PC-9 (cell line): ENCODE measurements around the gene LCE1E. TPM values are rescaled to one million over a fixed set of nuclear protein-coding genes. Genes with fewer than 3 reads are reported as not detected.

Source experiments
- BruUV-seq: library from RNA; stranded (reverse); fragments of 400-500 nt; replicated peaks from 2 replicates; lab custom pipeline; 2021; lab: Mats Ljungman, UMichigan
- CTCF ChIA-PET: fragments of 300-600 bp; sonication (Branson Sonifier 250); formaldehyde crosslinking; loops from one replicate; lab custom pipeline; 2022; ENCODE audit warnings: antibody characterized with exemption; lab: Charles Lee
- POLR2A ChIA-PET: fragments of 300-600 bp; sonication (Branson Sonifier 250); formaldehyde crosslinking; loops from one replicate; lab custom pipeline; 2022; ENCODE audit warnings: antibody characterized with exemption; ENCODE audit not compliant: unreplicated experiment; lab: Charles Lee
- DNase-seq, 2 experiments: peaks; one replicate each; pipeline versions ENCODE4 v3.0.0 to v3.0.0-alpha.2; 2015 to 2022; ENCODE audit warnings: mixed read lengths in 1 of 2
- H2AFZ ChIP-seq: fragments of 200-600 bp; sonication (generic); 2 replicates; pipeline ENCODE4 v1.8.1; 2017; ENCODE audit warnings: antibody characterized with exemption
- H3F3A ChIP-seq: fragments of 200-600 bp; sonication (generic); 2 replicates; pipeline ENCODE4 v1.8.1; 2017; ENCODE audit warnings: antibody characterized with exemption, mild to moderate bottlenecking, low read depth; ENCODE audit not compliant: insufficient read depth
- H3K27ac ChIP-seq: fragments of 200-600 bp; sonication (generic); 2 replicates; pipeline ENCODE4 v1.6.1; 2016; ENCODE audit warnings: mixed run types
- H3K27me3 ChIP-seq: fragments of 200-600 bp; sonication (generic); 2 replicates; pipeline ENCODE4 v1.6.1; 2016; ENCODE audit warnings: low read depth, mixed run types; ENCODE audit not compliant: insufficient read depth
- H3K36me3 ChIP-seq: fragments of 200-600 bp; sonication (generic); 2 replicates; pipeline ENCODE4 v1.6.1; 2016; ENCODE audit warnings: low read depth, mixed run types
- H3K4me1 ChIP-seq: fragments of 200-600 bp; sonication (generic); replicated peaks from 2 replicates; pipeline ENCODE4 v1.6.1; 2016; ENCODE audit warnings: mixed run types; ENCODE audit not compliant: insufficient read depth
- H3K4me2 ChIP-seq: fragments of 200-600 bp; sonication (generic); 2 replicates; pipeline ENCODE4 v1.6.1; 2017; ENCODE audit warnings: mixed run types
- H3K4me3 ChIP-seq: fragments of 200-600 bp; sonication (generic); 2 replicates; pipeline ENCODE4 v1.6.1; 2016; ENCODE audit warnings: mixed run types
- H3K79me2 ChIP-seq: fragments of 200-600 bp; sonication (generic); 2 replicates; pipeline ENCODE4 v1.6.1; 2017; ENCODE audit warnings: low read depth, mixed run types
- H3K9me2 ChIP-seq: fragments of 200-600 bp; sonication (generic); 2 replicates; pipeline ENCODE4 v1.8.1; 2017; ENCODE audit warnings: mild to moderate bottlenecking; ENCODE audit not compliant: insufficient read depth
- H3K9me3 ChIP-seq: fragments of 200-600 bp; sonication (generic); 2 replicates; pipeline ENCODE4 v1.8.1; 2016; ENCODE audit warnings: low read depth; ENCODE audit not compliant: insufficient read depth
- H4K20me1 ChIP-seq: fragments of 200-600 bp; sonication (generic); 2 replicates; pipeline ENCODE4 v1.8.1; 2017; ENCODE audit not compliant: insufficient read depth
- CTCF ChIP-seq: fragments of 200-600 bp; sonication (generic); conservative IDR thresholded peaks from 2 replicates; pipeline ENCODE4 v1.6.1; 2017; ENCODE audit warnings: mixed run types, antibody characterized with exemption, mild to moderate bottlenecking, moderate library complexity
- EZH2 ChIP-seq: fragments of 200-600 bp; sonication (generic); IDR thresholded peaks from 2 replicates; pipeline ENCODE4 v1.8.0; 2017; ENCODE audit warnings: antibody characterized with exemption, low read depth
- intact Hi-C: fragments of 100-400 bp; cut with micrococcal nuclease; formaldehyde crosslinking; loops from one replicate; pipeline ENCODE4 v1.10.0; 2022; ENCODE audit not compliant: unreplicated experiment
- total RNA-seq: library from RNA; stranded (reverse); gene quantifications from 2 replicates; pipeline ENCODE4 v1.2.3, GENCODE V29; 2021

The LCE1E gene
- total RNA-seq, 1 experiment from 2014 or later, result not detected

- H3K9me2 ChIP-seq, result no peaks in the 10 kb centered on the region
- H3F3A ChIP-seq, result no peaks in the 10 kb centered on the region
- H3K4me1 ChIP-seq, result no peaks in the 10 kb centered on the region
- TF ChIP-seq CTCF, result no peak
- no peak for TF ChIP-seq EZH2
- no peak within 1 kb of the TSS for H2AFZ ChIP-seq
- no peaks in the 10 kb centered on the region for H4K20me1 ChIP-seq
- peaks cover 38% of the 10 kb centered on the region; the same call in 1 of the 2 replicates for H3K27me3 ChIP-seq
- H3K79me2 ChIP-seq, result no peaks in the 10 kb centered on the region
- intact Hi-C loops, result no loop called here
- H3K4me2 ChIP-seq, result no peak within 1 kb of the TSS
- H3K36me3 ChIP-seq, result no peaks in the 10 kb centered on the region
- H3K4me3 ChIP-seq, result no peak within 1 kb of the TSS
- no TSS peak for BruUV-seq
- no peak for DNase-seq
- H3K9me3 ChIP-seq, result no peaks in the 10 kb centered on the region
- ChIA-PET POLR2A (no interaction called here), CTCF (no interaction called here)
- H3K27ac ChIP-seq, result no peak within 1 kb of the TSS
Observed at GRCh38 chr1:152774875-152775274, 11.2 kb upstream of the LCE1E start, which contains the start of gene LCE1F. Gene LCE1F (plus strand): TSS chr1:152775140. CDS start chr1:152776372, 1,232 bp downstream.

DNA sequence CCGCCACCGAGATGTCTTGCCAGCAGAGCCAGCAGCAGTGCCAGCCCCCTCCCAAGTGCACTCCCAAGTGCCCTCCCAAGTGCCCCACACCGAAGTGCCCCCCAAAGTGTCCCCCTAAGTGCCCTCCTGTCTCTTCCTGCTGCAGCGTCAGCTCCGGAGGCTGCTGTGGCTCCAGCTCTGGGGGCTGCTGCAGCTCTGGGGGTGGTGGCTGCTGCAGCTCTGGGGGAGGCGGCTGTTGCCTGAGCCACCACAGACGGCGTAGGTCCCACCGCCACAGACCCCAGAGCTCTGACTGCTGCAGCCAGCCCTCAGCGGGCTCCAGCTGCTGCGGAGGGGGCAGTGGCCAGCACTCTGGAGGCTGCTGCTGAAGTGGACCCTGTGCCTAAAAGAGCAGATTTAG is 9.7 kb upstream of the LCE1E start:
- Histone ChIP-seq H3K4me1 (no peaks in the 10 kb centered on the region), H3K36me3 (no peaks in the 10 kb centered on the region), H3K79me2 (no peaks in the 10 kb centered on the region), H3K9me2 (no peaks in the 10 kb centered on the region), H3K4me3 (no peak overlapping the region), H3K27me3 (peaks cover 41% of the 10 kb centered on the region; the same call in 1 of the 2 replicates), H4K20me1 (no peaks in the 10 kb centered on the region), H2AFZ (no peak overlapping the region), H3K4me2 (no peak overlapping the region), H3F3A (no peaks in the 10 kb centered on the region), H3K27ac (no peak overlapping the region), H3K9me3 (no peaks in the 10 kb centered on the region)
- no TSS peak for BruUV-seq
- ChIA-PET POLR2A (no interaction called here), CTCF (no interaction called here)
- TF ChIP-seq EZH2, result no peak
- no peak for TF ChIP-seq CTCF
- intact Hi-C loops, result no loop called here
- no peak for DNase-seq

- H3K4me1 ChIP-seq, result no peaks in the 10 kb centered on the region
- peak in 1 of 2 experiments; percentile 4 for DNase-seq
- H3F3A ChIP-seq, result no peaks in the 10 kb centered on the region
- CTCF ChIA-PET, result no interaction called here
- H3K4me2 ChIP-seq, result no peak overlapping the region
- BruUV-seq, result no TSS peak
- no peaks in the 10 kb centered on the region for H3K9me2 ChIP-seq
- H3K79me2 ChIP-seq, result no peaks in the 10 kb centered on the region
- H3K36me3 ChIP-seq, result no peaks in the 10 kb centered on the region
- TF ChIP-seq CTCF (peak; percentile 50; the same call in 1 of the 2 replicates), EZH2 (no peak)
- POLR2A ChIA-PET, result interaction anchor here (0.6 kb wide), 1 partner anchor 260 kb away, joined by 3 read pairs; no protein-coding TSS in a partner anchor
- no peak overlapping the region for H3K27ac ChIP-seq
- H3K9me3 ChIP-seq, result no peaks in the 10 kb centered on the region
- H4K20me1 ChIP-seq, result no peaks in the 10 kb centered on the region
- no peak overlapping the region for H2AFZ ChIP-seq
- H3K4me3 ChIP-seq, result no peak overlapping the region
- intact Hi-C loops, result no loop called here
- peaks cover 41% of the 10 kb centered on the region; the same call in 1 of the 2 replicates for H3K27me3 ChIP-seq
Observed at GRCh38 chr1:152777510-152778137, 8.4 kb upstream of the LCE1E start.
